GM15510 (cell line): ENCODE measurements around the gene RAB3C.

ENCODE experiments used
- POLR2A ChIP-seq: IDR thresholded peaks from 3 replicates; pipeline ENCODE4 v1.6.1; 2011; ENCODE audit warnings: borderline replicate concordance; ENCODE audit not compliant: insufficient read length; ENCODE audit errors: extremely low read depth

RAB3C gene

GRCh38 chr5:58714046-58714445 lies 131.2 kb downstream of the RAB3C start:
- TF ChIP-seq POLR2A: no peak

GRCh38 chr5:58715997-58716656 lies 133.3 kb downstream of the RAB3C start:
- TF ChIP-seq POLR2A: no peak

GRCh38 chr5:58716713-58717112 lies 133.8 kb downstream of the RAB3C start:
- TF ChIP-seq POLR2A: no peak

- no peak for TF ChIP-seq POLR2A
Measured at GRCh38 chr5:58717303-58718007, 134.6 kb downstream of the RAB3C start.

GRCh38 chr5:58718269-58718978 lies 135.5 kb downstream of the RAB3C start:
- no peak for TF ChIP-seq POLR2A

- TF ChIP-seq POLR2A: no peak
Measured at GRCh38 chr5:58722160-58722559, 139.3 kb downstream of the RAB3C start.

- no peak for TF ChIP-seq POLR2A
Measured at GRCh38 chr5:58724992-58725391, 142.1 kb downstream of the RAB3C start.

- TF ChIP-seq POLR2A: no peak
Measured at GRCh38 chr5:58731641-58732040, 148.8 kb downstream of the RAB3C start.

- TF ChIP-seq POLR2A: no peak
Measured at GRCh38 chr5:58735637-58736036, 152.8 kb downstream of the RAB3C start.

- no peak for TF ChIP-seq POLR2A
Measured at GRCh38 chr5:58736214-58736613, 153.3 kb downstream of the RAB3C start.

GRCh38 chr5:58737671-58738070 lies 154.8 kb downstream of the RAB3C start:
- TF ChIP-seq POLR2A: no peak

- TF ChIP-seq POLR2A: no peak
Measured at GRCh38 chr5:58738336-58738735, 155.5 kb downstream of the RAB3C start.

GRCh38 chr5:58739051-58739450 lies 156.2 kb downstream of the RAB3C start:
- TF ChIP-seq POLR2A: no peak

- TF ChIP-seq POLR2A: no peak
Measured at GRCh38 chr5:58740956-58741355, 158.1 kb downstream of the RAB3C start.

GRCh38 chr5:58745350-58745749 lies 162.5 kb downstream of the RAB3C start:
- no peak for TF ChIP-seq POLR2A
